Activated naive CD4-positive, alpha-beta T cell treated with anti-CD3 and anti-CD28 coated beads, Interleukin-2, amount 10 ng/mL, durations not matched to agents 7 days and 5 days (primary cell): ENCODE measurements around the gene CTAG1A.
"Not testable (repeated sequence)": the region's sequence is repeated elsewhere in the genome, so short reads cannot be mapped to it uniquely, and the experiment has no call there.

ENCODE experiments used
- CTCF ChIA-PET: fragments of 350-600 bp; sonication (Branson Sonifier 250); formaldehyde crosslinking; loops from one replicate; lab custom pipeline; 2021; ENCODE audit warnings: antibody characterized with exemption; lab: Charles Lee
- DNase-seq: peaks from one replicate; pipeline ENCODE4 v3.0.0-alpha.2; 2020
- H3K27ac Mint-ChIP-seq: one replicate; pipeline ENCODE4 v1.8.0; 2021; ENCODE audit warnings: mild to moderate bottlenecking, moderate library complexity, mixed read lengths
- H3K27me3 Mint-ChIP-seq: one replicate; pipeline ENCODE4 v1.8.0; 2021; ENCODE audit warnings: mild to moderate bottlenecking, mixed read lengths
- H3K36me3 Mint-ChIP-seq: one replicate; pipeline ENCODE4 v1.8.0; 2021; ENCODE audit warnings: mixed read lengths
- H3K4me1 Mint-ChIP-seq: one replicate; pipeline ENCODE4 v1.8.0; 2021; ENCODE audit warnings: mixed read lengths
- H3K4me3 Mint-ChIP-seq: one replicate; pipeline ENCODE4 v1.8.0; 2021; ENCODE audit warnings: mild to moderate bottlenecking, moderate library complexity, mixed read lengths
- H3K9me3 Mint-ChIP-seq: one replicate; pipeline ENCODE4 v1.8.0; 2021; ENCODE audit warnings: mixed read lengths

CTAG1A gene

GRCh38 chrX:154549766-154550165 is 35.2 kb upstream of the CTAG1A start:
- peaks cover 36% of the 10 kb centered on the region for H3K36me3 Mint-ChIP-seq
- CTCF ChIA-PET, result no interaction called here
- H3K4me3 Mint-ChIP-seq, result peak overlapping the region; percentile 65
- no peaks in the 10 kb centered on the region for H3K27me3 Mint-ChIP-seq
- no peaks in the 10 kb centered on the region for H3K9me3 Mint-ChIP-seq
- peak overlapping the region; percentile 65 for H3K27ac Mint-ChIP-seq
- no peak for DNase-seq
- peaks cover 50% of the 10 kb centered on the region for H3K4me1 Mint-ChIP-seq

DNA sequence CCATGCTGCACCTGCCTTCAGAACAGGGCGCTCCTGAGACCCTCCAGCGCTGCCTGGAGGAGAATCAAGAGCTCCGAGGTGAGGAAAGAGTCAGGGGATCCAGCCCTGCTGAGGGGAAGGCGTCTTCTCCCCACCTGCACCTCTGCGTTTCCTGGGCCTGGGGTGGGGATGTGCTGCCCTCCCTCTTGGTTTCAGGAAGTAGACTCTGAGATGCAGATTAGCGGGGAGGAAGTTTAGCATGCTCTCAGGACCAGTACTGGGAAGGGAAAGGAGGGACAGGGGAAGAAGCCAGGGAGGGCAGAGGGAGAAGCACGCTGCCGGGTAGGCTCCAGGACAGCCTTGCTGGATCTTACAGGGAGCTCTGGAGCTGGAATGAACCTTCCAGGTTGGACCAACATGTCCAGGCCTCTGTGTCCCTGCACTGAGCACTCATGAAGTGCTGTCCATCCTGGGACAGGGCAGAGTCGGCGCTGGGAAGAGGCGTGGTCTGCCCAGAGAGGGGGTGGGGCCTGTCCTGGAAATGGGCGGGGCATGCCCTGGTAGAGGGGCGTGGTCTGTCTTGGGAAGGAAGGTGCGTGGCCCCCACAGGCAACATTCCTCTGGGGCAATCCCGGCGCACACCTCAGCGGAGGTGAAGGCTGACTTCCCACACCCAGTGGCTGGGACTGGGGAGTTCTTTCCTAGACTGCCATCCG is 32.7 kb upstream of the CTAG1A start:
- Mint-ChIP-seq H3K27ac (peak overlapping the region; percentile 37), H3K36me3 (peaks cover 35% of the 10 kb centered on the region), H3K4me1 (peaks cover 41% of the 10 kb centered on the region)
- H3K9me3 Mint-ChIP-seq, H3K4me3 Mint-ChIP-seq, CTCF ChIA-PET, DNase-seq, H3K27me3 Mint-ChIP-seq: not testable (repeated sequence)

DNA sequence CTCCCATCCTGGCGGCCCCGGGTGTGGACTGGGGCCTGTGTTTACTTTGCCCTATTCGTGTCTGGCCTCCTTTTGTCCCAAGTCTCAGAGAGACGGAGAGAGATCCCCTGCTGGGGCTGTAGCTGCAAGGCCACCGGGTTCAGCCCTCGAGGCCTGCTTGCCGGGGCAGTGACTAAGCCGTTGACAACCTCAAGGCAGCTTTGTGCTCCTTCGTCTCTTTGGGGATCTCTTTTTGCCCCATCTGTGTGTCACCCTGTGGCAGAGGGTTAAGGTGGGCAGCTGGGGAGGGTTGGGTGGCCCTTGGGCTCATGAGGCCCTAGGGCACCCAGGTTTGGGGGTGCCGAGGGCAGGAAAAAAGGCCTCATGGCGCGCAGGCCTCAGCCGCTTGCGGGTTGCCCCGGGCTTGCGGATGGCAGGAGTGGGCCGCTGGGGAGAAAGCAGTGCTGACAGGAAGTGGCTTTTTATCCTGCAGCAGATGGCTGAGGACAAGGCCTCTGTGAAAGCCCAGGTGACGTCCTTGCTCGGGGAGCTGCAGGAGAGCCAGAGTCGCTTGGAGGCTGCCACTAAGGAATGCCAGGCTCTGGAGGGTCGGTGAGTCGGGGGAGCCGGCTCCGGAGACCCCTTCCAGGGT is 26.8 kb upstream of the CTAG1A start:
- H3K27me3 Mint-ChIP-seq, DNase-seq, H3K36me3 Mint-ChIP-seq, H3K9me3 Mint-ChIP-seq, H3K27ac Mint-ChIP-seq, CTCF ChIA-PET, H3K4me1 Mint-ChIP-seq, H3K4me3 Mint-ChIP-seq: not testable (repeated sequence)

DNA sequence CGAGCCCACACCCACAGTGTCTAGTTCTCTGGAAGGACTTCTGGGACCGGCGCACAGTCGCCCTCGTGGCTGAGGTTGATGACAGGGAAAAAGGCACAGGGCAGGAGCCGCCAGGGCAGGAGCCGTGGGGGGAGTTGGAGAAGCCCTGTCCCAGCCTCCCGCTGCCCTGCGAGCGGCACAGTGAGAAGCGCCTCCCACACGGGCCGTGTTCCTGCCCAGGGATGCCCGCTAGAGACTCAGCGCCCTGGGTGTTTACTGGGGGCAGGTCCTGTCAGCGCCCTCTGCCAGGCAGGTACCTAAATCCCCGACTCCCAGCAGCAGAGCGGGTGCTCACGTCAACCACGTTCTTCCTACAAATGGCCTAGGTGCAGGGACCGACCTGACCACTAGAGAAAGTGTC is 26.0 kb upstream of the CTAG1A start:
- H3K9me3 Mint-ChIP-seq, CTCF ChIA-PET, H3K36me3 Mint-ChIP-seq, H3K4me1 Mint-ChIP-seq, DNase-seq, H3K27me3 Mint-ChIP-seq, H3K4me3 Mint-ChIP-seq, H3K27ac Mint-ChIP-seq: not testable (repeated sequence)

DNA sequence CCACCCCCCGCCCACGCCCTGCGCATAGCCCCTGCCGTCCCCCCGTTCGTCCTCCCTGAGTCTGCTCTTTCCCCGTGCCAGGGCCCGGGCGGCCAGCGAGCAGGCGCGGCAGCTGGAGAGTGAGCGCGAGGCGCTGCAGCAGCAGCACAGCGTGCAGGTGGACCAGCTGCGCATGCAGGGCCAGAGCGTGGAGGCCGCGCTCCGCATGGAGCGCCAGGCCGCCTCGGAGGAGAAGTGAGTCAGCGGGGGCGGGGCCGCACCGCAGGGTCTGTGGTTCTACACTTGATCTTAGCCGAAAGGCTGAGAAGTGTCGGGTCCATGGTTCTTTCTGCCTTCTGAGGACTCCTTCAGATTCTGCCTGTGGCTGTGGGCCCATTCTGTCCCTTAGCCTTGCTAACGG is 24.6 kb upstream of the CTAG1A start:
- H3K4me3 Mint-ChIP-seq, H3K9me3 Mint-ChIP-seq, H3K4me1 Mint-ChIP-seq, DNase-seq, H3K27ac Mint-ChIP-seq, H3K27me3 Mint-ChIP-seq, H3K36me3 Mint-ChIP-seq, CTCF ChIA-PET: not testable (repeated sequence)

- H3K27me3 Mint-ChIP-seq, DNase-seq, H3K27ac Mint-ChIP-seq, H3K4me1 Mint-ChIP-seq, H3K4me3 Mint-ChIP-seq, H3K36me3 Mint-ChIP-seq, H3K9me3 Mint-ChIP-seq, CTCF ChIA-PET: not testable (repeated sequence)
Observed at GRCh38 chrX:154562295-154562694, 22.6 kb upstream of the CTAG1A start.

DNA sequence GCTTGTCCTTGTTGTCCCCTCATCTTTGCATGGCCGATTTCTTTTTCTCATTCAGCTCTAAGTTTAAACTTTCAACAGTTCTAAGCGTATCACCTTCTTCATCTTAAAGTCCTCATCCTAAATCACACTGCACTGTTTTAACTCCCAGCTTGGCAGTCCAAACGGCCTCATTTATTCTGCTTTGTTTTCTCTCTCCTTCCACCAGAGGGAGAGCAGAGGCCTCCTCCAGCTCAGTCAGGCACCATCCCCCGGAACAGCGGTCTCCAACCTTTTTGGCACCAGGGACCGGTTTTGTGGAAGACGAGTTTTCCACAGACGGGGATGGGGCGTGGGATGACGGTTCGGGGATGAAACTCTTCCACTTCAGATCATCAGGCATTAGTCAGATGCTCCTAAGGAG is 14.6 kb upstream of the CTAG1A start:
- DNase-seq, H3K36me3 Mint-ChIP-seq, H3K4me3 Mint-ChIP-seq, H3K27ac Mint-ChIP-seq, H3K27me3 Mint-ChIP-seq, CTCF ChIA-PET, H3K9me3 Mint-ChIP-seq, H3K4me1 Mint-ChIP-seq: not testable (repeated sequence)

DNA sequence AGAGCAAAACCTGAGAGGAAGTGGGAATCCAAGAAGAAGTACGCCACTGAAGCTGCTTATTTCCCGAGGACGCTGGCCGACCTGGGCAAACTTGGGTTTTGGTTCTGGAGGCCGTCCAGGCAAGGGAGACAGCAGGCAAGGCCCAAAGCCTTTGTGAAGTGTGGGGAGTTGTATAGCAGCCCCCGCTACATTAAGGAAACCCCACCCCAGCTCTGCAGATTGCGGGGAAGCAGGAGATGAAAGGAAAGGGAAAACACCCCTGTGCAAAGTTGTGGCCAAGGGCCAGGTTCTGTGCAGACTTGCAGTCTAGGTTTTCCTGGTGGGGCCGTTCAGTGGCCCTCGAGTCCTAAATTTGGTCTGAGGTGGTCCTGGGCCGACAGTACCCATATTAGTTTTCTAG is 11.9 kb upstream of the CTAG1A start:
- H3K27me3 Mint-ChIP-seq, H3K4me3 Mint-ChIP-seq, CTCF ChIA-PET, H3K4me1 Mint-ChIP-seq, DNase-seq, H3K36me3 Mint-ChIP-seq, H3K9me3 Mint-ChIP-seq, H3K27ac Mint-ChIP-seq: not testable (repeated sequence)

GRCh38 chrX:154575076-154575475 is 9.9 kb upstream of the CTAG1A start:
- H3K4me1 Mint-ChIP-seq, H3K4me3 Mint-ChIP-seq, H3K27ac Mint-ChIP-seq, DNase-seq, CTCF ChIA-PET, H3K27me3 Mint-ChIP-seq, H3K9me3 Mint-ChIP-seq, H3K36me3 Mint-ChIP-seq: not testable (repeated sequence)

DNA sequence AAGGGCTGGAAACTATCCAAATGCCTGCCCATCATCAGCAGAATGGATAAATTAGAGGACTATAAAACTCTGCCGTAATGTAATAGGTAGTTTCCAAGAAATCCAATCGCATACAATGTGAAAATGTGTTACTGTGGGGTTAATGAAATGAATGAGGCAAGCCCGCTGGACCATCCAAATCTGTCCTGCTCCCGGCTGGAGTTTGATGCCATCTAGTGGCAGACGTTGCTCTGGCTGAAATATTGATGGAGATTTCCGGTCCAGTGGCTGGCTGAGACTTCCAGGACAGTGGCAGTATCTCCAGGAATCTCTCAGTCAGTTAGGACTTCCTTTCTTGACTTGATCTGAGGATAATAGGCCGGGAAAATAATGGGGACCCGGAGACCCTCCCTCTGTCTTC is 1.9 kb upstream of the CTAG1A start:
- H3K27ac Mint-ChIP-seq, H3K27me3 Mint-ChIP-seq, H3K36me3 Mint-ChIP-seq, H3K9me3 Mint-ChIP-seq, H3K4me1 Mint-ChIP-seq, DNase-seq, H3K4me3 Mint-ChIP-seq, CTCF ChIA-PET: not testable (repeated sequence)

DNA sequence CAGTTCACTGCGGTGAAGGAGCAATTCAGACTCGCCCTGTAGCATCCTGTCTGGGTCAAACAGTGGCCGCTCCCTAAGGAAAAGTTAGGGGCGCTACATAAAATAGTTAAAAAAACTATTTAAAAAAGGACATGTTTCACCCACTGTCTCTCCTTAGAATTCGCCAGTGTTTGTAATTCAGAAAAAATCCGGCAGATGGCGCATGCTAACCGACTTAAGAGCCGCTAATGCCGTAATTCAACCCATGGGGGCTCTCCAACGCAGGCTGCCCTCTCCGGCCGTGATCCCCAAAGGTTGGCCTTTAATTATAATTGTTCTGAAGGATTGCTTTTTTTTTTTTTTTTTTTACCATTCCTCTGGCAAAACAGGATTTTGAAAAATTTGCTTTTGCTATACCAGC is 5.5 kb downstream of the CTAG1A start:
- peaks cover 31% of the 10 kb centered on the region for H3K27me3 Mint-ChIP-seq
- H3K27ac Mint-ChIP-seq, H3K4me3 Mint-ChIP-seq, H3K9me3 Mint-ChIP-seq, H3K36me3 Mint-ChIP-seq, H3K4me1 Mint-ChIP-seq, CTCF ChIA-PET, DNase-seq: not testable (repeated sequence)

DNA sequence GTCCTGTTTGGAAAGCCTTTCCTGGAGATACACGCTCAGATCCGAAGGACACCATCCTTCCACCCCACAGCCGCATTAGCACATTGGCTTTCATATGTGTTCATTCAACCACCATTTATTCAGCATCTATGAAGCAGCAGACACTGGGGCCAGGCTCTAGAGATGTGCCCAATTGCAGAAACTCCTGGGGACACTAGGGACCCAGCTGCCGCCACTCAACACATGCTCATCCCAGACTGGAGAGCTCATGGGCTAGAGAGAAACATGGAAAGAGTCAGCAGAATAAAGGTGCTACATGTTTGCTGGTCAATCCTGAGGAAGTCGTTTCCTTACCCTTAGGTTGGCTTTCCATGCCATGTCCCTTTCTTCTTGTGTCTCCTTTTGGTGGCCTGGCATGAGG is 7.6 kb downstream of the CTAG1A start:
- CTCF ChIA-PET, result interaction anchor here (1.3 kb wide), 1 partner anchor 157 kb away, joined by 5 read pairs; no protein-coding TSS in a partner anchor
- DNase-seq, result no peak
- Mint-ChIP-seq H3K27ac (no peak overlapping the region), H3K36me3 (no peaks in the 10 kb centered on the region), H3K27me3 (peaks cover 34% of the 10 kb centered on the region), H3K4me1 (no peaks in the 10 kb centered on the region), H3K9me3 (no peaks in the 10 kb centered on the region), H3K4me3 (no peak overlapping the region)

DNA sequence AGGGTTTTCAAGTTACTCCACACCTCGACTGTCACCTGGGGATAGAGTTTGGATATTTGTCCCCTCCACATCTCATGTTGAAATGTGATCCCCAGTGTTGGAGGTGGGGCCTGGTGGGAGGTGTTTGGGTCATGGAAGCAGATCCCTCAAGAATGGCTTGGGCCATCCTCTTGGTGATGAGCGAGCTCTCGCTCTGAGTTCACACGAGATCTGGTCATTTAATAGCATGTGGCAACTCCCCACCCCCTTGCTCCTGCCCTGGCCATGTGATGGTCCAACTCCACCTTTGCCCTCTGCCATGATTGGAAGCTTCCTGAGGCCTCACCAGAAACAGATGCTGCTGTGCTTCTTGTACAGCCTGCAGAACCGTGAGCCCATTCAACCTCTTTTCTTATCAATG is 8.3 kb downstream of the CTAG1A start:
- H3K9me3 Mint-ChIP-seq, result peaks cover 1% of the 10 kb centered on the region
- DNase-seq, result no peak
- CTCF ChIA-PET, result interaction anchor here (1.3 to 1.5 kb wide), 2 partner anchors 19 to 156 kb away, joined by 3 to 5 read pairs; no protein-coding TSS in a partner anchor
- H3K36me3 Mint-ChIP-seq, result no peaks in the 10 kb centered on the region
- H3K4me3 Mint-ChIP-seq, result no peak overlapping the region
- peaks cover 34% of the 10 kb centered on the region for H3K27me3 Mint-ChIP-seq
- no peak overlapping the region for H3K27ac Mint-ChIP-seq
- H3K4me1 Mint-ChIP-seq, result no peaks in the 10 kb centered on the region

- no peak overlapping the region for H3K4me3 Mint-ChIP-seq
- H3K4me1 Mint-ChIP-seq, result no peaks in the 10 kb centered on the region
- CTCF ChIA-PET, result interaction anchor here (1.5 kb wide), 1 partner anchor 18 kb away, joined by 3 read pairs; no protein-coding TSS in a partner anchor
- no peak overlapping the region for H3K27ac Mint-ChIP-seq
- peaks cover 35% of the 10 kb centered on the region for H3K27me3 Mint-ChIP-seq
- DNase-seq, result no peak
- H3K36me3 Mint-ChIP-seq, result no peaks in the 10 kb centered on the region
- H3K9me3 Mint-ChIP-seq, result peaks cover 1% of the 10 kb centered on the region
Observed at GRCh38 chrX:154594491-154594890, 9.6 kb downstream of the CTAG1A start.

GRCh38 chrX:154595559-154596249 is 10.8 kb downstream of the CTAG1A start:
- DNase-seq, result no peak
- CTCF ChIA-PET, result interaction anchor here (0.7 to 1.1 kb wide), 2 partner anchors 117 to 153 kb away, joined by 5 read pairs; no protein-coding TSS in a partner anchor
- Mint-ChIP-seq H3K27ac (no peak overlapping the region), H3K36me3 (no peaks in the 10 kb centered on the region), H3K4me1 (no peaks in the 10 kb centered on the region), H3K4me3 (no peak overlapping the region), H3K9me3 (peaks cover 1% of the 10 kb centered on the region), H3K27me3 (peaks cover 43% of the 10 kb centered on the region)
